HG02943 (cell line): Measurements from ENCODE around the gene FGF16.
"Not testable (repeated sequence)": the region's sequence is repeated elsewhere in the genome, so short reads cannot be mapped to it uniquely, and the experiment has no call there.

ENCODE experiments used
- ATAC-seq: cut with Tn5 transposase; IDR thresholded peaks from one replicate; pipeline ENCODE4 v1.9.1; 2021; ENCODE audit warnings: mild to moderate bottlenecking, low read depth, moderate library complexity; ENCODE audit not compliant: unreplicated experiment

FGF16 gene

DNA sequence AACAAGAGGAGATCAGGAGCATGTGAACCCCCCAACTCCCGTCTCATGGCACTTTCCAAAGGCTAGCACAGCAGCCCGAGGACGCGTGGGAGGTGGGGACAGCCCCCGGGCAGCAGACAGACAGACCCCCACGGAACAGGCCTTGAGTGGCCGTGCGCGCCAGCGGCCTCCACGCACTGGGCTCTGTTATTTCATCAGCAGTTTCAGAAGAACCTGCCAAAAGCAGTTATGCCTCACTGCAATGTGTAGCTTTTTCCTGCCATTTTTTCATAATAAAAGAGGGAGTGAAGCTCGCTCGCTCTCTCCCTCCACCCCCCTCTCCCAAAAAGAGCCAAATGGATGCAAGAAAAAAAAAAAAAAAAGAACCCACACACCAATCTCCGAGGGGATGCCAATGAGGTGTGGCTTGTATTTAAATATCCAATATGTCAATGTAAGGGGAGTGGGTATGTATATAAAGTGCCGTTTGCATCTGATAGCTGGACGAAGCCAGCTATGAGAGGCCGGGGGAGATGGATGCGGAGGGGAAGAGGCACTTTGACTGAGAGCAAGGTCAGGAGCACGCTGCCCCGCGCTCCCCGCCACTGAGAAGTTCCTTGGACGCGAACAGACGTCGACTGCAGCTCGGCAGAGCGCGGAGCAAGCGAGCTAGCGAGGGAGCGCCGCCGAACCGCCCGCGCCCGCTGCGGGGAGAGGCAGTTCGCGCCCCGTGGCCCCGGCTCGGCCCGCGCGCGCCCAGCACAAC is at the start of gene FGF16:
FGF16 (plus strand) TSS at position 482 of the 745 bp plus-strand sequence. CDS start 286 bp downstream, outside the sequence.
- ATAC-seq = no peak

DNA sequence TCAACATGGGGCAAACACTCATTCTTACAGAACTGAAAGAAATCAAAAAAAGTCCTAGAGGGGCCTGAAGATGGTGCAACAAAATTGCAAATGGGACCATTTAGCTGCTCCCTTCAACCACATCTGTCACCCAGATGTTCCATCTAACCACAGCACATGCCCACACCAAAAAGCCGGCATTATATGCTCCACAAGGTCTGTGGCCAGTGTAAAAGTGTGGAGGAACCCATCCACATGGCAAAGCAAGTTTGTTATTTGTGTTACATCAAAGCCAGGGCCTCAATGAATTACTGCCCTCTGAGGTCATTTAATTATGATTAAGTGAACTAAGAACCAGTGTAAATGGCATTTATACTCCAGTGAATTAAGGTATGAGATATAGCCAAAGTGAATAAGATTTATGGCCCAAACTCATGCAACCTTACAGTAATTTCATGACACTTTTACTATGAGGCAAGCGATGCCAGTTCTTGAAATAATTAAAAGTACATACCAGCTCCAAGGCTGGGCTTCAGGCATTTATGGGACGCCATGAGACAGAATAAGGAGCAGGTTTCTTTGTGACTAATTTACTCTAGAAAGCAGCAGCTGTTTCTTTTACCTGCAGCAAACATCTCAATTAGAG is 48.7 kb upstream of the FGF16 start:
- no peak for ATAC-seq

DNA sequence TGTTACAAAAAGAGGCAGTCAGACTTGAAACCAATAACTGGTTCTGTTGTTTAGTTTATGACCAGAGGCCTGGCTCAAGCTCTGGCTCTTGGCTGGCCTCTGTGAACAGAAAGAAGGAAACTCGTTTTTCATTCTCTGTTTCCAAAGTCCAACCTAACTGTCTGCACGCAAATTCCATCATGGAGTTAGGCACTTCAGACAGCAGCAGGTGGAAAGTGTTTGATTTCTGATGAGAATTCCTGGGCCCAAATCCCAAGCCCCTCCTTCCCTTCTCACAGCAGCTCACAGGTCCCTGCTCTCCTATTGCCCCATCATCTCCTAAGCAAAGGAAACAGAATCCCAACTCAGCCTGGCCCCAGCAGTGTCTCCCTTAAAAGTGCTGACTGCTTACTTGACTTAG is 42.8 kb upstream of the FGF16 start:
- ATAC-seq = no peak

DNA sequence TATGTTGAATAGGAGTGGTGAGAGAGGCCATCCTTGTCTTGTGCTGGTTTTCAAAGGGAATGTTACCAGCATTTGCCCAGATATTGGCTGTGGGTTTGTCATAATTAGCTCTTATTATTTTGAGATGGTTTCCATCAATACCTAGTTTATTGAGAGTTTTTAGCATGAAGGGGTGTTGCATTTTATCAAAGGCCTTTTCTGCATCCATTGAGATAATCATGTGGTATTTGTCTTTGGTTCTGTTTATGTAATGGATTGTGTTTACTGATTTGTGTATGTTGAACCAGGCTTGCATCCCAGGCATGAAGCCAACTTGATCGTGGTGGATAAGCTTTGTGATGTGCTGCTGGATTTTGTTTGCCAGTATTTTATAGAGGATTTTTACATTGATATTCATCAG is 39.4 kb upstream of the FGF16 start:
- ATAC-seq = not testable (repeated sequence)

DNA sequence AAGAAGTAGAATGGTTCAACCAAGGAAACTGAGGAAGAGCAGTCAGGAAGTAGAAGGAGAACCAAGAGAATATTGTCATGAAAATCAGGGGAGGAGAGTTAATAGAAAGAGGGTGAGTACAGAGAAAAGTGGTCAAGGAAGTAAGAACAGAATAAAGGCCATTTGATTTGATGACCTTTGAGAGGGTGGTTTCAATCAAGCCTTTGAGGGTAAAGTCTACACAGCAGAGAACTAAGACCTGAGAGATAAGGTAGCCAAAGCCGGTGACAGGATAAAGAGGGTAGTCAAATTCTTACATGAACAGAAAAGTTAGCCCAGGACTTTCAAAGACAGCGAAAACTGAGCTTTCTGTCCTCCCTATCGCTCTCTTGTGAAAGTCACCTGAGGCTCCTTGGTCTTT is 34.6 kb upstream of the FGF16 start:
- no peak for ATAC-seq

DNA sequence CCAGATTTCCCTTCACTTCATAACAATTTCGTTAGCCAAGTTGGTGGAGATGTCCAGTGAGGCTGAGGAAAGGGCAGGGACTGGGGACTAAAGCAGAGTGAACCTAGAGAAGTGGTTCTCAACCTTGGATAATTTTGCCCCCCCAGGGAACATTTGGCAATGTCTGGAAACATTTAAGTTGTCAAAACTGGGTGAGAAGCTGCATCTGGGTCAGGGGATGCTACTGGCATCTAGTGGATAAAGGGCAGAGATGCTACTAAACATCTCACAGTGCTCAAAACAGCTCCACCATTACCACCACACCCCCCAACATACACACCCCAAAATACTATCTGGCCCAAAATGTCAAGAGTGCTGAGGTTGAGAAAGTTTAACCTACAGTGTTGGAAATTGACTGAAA is 32.0 kb upstream of the FGF16 start:
- ATAC-seq = no peak

DNA sequence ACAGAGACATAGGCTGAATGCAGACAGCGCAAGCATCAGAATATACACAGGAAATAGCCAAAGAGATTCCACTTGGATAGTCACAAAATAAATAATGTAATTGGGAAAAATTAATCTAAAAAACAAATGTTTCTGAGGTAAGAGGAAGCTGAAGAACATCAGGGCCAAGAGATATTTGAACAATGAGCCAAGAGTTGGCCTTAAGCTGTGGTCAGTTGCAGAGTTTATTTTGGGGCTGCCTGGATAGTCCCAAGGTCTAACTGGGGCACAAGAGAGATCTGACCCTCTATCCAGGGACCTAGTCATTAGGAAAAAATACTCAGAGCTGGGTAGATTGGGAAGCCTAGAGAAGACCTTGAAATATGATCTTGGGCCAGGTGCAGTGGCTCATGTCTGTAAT is 31.3 kb upstream of the FGF16 start:
- no peak for ATAC-seq

DNA sequence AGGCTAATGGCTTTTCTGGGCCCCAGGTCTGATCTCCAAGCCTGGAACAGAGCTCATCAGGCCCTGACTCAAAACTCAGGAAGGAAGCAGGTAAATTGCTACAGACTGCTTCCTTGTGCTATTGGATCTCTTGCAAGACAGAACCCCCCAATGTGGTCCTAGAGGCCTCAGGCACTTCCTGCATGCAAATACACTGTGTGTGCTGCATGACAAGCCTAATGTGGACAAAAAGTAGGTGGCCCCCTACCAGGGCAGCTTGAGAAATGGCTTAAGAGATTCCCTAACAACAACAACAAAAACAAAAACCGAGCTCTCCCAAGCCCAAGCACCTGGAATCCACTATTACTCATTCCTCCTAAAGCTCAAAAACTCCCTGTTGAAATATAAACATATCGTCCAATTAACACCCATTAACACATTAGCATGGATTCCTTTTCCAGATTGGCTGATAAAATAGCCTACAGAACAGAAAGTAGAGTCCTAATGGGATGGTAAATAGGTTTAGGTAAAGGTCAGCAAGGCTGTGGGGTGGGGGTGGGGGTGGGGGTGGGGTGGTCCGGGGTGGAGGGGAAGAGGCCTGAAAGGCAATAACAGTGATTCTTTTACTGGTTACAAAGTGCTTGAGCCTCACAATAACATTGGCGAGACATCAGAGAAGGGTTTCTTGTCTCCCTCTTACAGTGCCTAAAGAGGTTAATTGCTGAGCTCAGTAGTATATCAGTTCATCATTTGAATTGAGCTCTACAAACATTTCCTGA is 24.1 kb upstream of the FGF16 start:
- ATAC-seq = no peak

DNA sequence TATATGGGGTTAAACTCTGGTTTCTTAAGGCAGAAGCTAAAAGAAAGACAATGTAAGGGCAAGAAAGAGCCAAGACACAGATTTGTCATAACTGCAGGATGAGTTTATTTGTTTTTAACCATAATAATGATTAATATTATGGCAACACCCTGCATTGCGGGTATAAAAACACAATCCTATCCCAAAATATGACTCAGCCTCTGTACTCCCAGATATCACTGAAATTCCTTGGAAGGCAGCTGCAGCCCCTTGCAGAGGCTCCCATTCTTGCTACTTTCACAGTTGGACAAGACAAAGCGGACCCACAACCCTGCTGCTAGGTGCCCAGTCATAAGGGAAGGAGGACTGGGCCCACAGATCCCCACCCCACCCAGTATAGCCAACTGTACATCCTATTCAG is 20.4 kb upstream of the FGF16 start:
- no peak for ATAC-seq

DNA sequence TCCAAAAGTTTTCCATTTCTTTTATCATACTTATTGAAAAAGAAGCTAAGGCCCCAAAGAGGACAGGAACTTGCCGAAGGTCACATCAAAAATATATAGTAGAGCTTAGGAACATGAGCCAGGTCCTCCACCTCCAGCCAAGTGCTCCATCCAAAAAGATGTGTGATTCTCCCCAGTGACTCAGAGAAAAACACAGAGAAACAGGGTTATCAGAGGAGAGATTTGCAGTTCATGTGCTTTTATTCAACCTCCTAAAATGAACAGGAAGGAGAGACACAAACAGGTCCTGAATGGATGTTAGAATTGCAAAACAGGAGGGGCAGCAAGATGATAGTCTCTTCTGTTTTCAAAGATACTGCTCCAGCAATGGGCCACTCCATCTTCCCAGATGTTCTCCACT is 19.6 kb upstream of the FGF16 start:
- no peak for ATAC-seq

DNA sequence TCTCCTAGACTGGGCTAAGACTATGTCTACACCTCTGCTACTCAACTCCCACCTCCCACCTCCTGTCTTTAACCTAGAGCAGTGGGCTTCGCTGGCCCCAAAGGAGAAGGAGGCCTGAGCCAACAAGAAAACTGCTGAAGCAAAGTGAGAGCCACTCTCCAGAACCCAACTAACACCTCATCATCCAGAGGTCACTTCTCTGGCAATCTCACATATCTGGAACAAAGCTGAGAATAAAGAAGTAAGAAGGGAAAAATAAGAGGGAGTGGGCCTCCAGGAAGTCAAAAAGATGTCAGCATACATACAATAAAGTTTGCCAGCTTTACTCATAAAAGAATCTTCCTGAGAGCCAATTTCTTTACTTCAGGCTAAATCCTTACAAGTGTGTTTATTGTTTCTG is 18.6 kb upstream of the FGF16 start:
- ATAC-seq = no peak

DNA sequence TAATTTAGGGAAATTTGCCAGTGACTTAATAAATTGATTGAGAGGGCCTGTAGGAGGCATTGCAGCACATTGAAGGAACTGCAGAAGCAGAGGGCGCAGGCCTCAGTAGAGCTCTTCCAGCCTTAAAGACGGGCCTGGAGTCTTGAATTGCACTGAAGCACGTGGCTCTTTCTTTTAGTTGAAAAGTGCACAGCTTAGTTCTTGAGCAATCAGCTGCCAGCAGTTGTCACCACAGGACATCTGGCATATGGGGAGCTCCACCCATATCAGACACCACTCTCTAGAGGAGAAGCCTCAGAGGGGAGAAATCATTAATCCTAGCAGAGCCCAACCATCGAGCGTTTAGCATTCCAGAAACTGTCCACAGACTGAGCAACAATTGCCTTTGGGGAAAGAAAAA is 16.0 kb upstream of the FGF16 start:
- no peak for ATAC-seq

DNA sequence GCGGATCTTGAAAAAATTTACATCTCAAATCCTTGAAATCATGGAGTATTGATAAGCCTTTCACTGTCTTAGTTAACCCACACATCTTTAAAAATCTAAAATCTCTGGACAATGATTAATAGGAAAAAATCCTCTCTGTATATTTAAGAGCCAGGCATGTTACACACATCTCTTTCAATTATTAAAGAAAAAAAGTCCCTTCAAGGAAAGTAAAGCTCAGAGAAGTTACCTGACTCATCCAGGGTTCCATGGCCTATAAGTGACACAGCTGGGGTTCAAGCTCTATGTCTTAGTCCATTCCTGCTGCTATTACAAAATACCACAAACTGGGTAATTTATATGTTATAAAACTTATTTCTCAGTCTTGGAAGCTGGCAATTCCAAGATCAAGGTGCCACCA is 14.2 kb upstream of the FGF16 start:
- no peak for ATAC-seq

DNA sequence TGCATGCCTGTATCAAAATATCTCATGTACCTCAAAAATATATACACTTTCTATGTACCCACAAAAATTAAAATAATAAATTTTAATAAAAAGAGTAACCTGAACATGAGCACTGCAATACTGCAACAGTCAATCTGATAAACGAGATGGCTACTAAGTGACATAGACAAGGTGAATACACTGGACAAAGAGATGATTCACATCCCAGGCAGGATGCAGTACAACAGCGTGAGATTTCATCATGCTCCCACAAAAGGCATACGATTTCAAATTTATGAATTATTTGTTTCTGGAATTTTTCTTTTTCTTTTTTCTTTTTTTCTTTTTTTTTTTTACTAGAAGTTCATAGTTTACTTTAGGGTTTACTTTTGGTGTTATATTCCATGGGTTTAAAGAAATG is 12.2 kb upstream of the FGF16 start:
- no peak for ATAC-seq

DNA sequence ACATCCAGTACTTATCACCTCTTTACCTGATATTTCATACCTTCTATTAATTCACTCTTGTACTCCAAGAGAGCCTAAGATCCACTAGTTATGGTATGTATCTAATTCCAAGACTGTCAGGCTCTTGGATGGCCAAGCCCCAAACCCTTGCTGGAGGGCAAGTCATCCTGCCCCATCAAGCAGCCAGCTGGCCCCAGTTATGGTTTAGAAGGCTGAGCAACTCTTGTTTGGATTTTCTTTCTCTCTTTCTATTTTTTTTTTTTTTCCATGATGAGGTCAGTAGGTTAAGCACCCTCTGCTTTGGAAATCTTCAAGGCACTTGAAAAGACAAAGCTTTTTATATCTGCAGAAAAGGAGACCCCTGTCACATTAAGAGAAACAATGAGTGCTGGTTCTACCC is 10.9 kb upstream of the FGF16 start:
- no peak for ATAC-seq

DNA sequence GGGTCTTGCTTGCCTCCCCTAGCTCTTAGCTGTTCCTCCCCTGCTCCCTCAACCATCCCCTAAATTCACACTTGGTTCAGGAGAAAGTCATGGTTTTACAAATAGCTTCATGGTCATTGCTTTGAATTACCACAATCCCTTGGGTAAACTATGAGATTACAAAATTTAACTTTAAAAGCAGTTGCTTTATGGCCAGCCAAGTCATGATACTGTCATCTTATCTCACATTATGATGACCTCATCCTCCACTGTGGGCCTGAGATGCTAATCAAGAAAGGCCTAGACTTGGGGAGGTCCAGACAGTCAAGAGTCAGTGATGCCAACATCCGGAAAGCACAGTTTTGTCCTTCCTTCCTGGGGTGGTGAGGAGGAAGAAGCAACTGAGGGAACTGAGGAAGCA is 10.5 kb upstream of the FGF16 start:
- no peak for ATAC-seq

DNA sequence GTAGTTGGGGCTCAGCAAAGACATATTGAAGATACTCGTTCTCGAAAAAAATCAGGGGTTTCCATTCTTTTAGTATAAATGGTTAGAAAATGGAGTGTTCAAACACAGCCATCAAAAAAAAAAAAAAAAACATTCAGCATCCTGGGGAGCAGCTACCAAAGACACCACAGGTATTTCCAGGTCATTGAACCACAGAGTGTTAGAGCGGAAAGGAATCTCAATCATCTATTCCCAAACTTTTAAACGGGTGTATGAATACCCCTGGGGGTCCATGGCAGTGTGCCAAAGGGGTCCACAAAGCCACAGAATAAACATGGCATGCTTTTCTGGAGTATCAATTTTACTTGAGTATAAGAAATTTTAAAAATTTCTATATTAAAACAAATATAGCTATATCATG is 6.9 kb upstream of the FGF16 start:
- ATAC-seq = no peak

DNA sequence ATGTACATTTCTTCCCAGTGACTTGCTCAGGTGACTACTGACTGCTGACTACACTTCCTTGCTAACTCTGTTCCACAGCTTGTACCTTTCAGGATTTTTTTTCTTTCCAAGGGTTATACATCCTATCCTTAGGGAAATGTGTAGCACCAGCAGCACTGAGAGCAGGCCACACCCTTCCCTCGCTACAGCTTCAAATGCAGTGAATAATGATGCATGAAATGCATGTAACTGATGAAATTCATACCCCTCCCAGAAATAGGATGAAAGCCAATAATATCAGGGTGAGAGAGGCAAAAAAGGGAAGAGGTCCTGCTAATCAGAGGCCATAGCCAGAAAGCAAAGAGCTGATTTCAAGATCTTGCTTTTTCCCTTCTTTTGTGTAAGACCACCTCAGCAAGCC is 6.2 kb upstream of the FGF16 start:
- ATAC-seq = no peak

DNA sequence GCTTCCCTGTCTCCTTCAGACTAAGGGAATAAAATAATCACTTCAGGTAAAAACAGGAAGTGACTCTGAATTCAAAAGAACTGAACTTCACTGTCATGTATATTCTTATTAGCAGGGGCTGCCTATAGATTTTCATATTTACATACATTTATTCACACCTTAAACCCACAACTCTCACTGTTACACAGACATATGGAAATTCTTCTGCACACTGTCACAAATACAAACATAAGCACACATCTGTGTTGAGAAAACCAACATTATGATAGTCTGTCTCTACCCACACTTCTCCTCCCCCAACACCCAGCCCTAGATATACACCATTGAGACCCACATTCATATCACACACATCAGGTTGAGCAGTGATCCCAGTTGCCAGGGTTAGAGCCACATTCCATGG is 5.7 kb upstream of the FGF16 start:
- ATAC-seq = no peak

DNA sequence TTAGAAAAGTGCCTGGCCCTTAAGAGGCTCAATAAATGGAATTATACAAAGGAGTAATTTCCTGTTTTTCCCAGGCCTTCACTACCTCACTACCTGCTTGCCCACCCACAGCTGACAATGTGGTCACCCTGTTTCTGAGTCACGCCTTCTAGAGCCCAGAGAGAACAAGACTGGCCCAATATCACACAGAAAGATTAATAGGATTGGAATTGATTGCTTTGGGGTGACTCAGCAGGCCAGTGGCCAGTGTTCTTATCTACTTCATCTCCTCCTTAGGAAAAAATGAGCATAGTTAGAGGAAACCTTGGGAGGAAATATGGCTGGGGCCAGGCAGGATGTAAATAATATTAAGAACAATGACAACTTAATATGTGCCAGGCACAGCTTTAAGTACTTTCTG is 4.5 kb upstream of the FGF16 start:
- no peak for ATAC-seq

DNA sequence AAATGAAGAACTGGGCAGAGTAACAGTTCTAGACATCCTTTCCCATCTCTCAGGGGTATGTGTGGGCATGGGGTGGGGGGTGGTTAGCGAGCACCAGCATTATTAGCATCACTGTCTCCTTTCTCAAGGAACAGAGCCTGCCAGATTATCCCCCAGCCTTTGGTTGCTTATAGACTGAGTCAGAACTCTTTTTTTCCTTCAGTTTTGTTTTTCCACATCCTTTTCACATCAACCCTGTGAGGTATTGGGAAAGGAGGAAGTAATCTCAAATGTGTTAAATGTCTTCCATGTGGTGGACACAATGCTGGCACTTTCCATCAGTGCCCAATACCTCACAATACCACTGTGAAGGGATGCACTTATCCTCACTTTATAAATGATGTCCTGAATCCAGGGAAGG is 3.1 kb upstream of the FGF16 start:
- ATAC-seq = no peak

DNA sequence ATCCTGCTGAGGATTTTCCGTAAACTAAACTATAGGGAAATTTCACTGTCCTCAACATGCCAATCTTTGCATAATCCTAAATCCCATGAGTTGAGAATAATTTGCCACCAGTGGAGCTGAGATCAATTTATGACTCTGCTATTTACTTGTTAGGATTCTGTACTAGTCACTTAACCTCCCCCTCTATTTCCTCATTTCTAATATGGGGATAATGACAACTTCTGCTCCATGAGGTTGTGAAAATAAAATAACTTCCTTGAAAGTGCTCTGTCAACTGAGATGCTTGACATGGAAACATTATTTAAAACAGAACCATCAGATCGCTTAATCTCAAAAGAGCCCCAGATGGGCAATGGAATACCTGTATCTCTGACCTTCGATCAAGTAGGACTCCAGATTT is 2.6 kb upstream of the FGF16 start:
- ATAC-seq = no peak
